HG02943 (cell line): ENCODE data around the gene CPT1C.

ENCODE experiments used
- ATAC-seq: cut with Tn5 transposase; IDR thresholded peaks from one replicate; pipeline ENCODE4 v1.9.1; 2021; ENCODE audit warnings: mild to moderate bottlenecking, low read depth, moderate library complexity; ENCODE audit not compliant: unreplicated experiment

Gene CPT1C

GRCh38 chr19:49746206-49746958 lies 55.5 kb downstream of the CPT1C start:
- no peak for ATAC-seq

- ATAC-seq, result no peak
Measured at GRCh38 chr19:49749055-49749716, 58.3 kb downstream of the CPT1C start.

GRCh38 chr19:49749771-49750170 lies 58.9 kb downstream of the CPT1C start:
- no peak for ATAC-seq

- no peak for ATAC-seq
Measured at GRCh38 chr19:49752701-49753100, 61.8 kb downstream of the CPT1C start.

GRCh38 chr19:49755956-49756355 lies 65.0 kb downstream of the CPT1C start:
- no peak for ATAC-seq

- no peak for ATAC-seq
Measured at GRCh38 chr19:49758292-49758691, 67.4 kb downstream of the CPT1C start.

GRCh38 chr19:49761249-49761624 lies 70.3 kb downstream of the CPT1C start:
- ATAC-seq, result no peak

GRCh38 chr19:49761625-49762311 lies 70.9 kb downstream of the CPT1C start:
- ATAC-seq, result no peak

GRCh38 chr19:49763230-49763629 lies 72.3 kb downstream of the CPT1C start, which contains the start of gene TSKS:
Gene TSKS, minus strand, starts transcription at chr19:49763306. Its CDS starts 59 bp downstream, at chr19:49763247.
- ATAC-seq, result no peak
